NCI-H526 treated with DMSO at 0.1 percent for 48 hours (cell line): ENCODE results near the gene SERPINA1.

Source experiments
- DNase-seq: peaks from one replicate; lab custom pipeline; 2025; lab: John Stamatoyannopoulos, UW

The SERPINA1 gene

DNA sequence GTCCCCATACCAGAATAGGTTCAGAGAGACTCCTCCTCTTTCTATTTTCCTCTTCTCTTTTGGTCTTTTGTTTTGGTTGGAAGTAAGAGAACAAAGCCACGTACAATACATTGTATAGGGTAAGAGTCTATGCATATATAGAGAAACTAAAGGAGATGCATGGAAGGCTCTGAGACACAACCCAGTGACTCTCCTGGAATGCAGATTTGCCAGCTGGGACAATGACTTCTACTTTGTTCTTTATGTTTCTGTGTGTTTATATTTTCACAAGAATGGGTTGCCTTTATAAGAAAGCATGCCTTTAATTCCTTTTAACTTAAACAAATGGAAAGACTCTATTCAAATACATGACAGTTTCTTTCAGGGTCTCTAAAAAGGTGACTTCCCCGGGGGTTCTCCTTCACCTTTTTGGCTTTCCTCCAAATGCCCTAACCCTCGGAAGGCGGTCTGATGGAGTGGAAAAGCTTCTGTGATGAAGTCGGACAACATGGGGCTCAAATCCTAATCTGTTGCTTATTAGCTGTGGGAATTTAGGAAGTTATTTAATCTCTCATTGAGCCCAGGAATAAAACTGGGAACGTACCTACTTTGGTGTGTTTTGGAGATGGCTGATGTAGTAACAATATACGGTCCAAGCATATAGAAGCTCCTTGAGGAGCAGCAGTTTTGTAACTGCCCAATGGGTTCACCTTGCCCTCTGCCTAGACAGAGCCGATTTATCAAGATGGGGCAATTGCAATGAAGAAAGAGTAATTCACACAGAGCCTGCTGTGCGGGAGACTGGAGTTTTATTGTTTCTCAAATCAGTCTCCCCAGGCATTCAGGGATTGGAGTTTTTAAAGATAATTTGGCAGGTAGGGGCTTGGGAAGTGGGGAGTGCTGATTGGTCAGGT lies 9.1 kb upstream of the SERPINA1 start:
- DNase-seq, result no peak

DNA sequence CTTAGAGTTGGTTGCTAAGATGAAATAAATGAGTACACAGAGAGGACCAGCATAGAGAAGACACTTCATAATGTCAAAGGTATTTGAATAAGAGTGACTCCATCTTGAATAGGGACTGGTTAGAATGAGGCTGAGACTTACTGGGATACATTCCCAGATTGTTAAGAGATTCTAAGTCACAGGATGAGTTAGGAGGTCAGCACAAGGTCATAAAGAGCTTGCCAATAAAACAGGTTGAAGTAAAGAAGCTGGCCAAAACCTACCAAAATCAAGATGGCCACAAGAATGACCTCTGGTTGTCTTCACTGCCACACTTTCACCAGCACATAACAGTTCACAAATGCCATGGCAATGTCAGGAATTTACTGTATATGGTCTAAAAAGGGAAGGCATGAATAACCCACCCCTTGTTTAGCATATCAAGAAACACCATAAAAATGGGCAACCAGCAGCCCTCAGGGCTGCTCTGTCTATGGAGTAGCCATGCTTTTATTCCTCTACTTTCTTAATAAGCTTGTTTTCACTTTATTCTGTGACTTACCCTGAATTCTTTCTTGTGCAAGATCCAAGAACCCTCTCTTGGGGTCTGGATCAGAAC lies 8.3 kb upstream of the SERPINA1 start:
- DNase-seq, result no peak

DNA sequence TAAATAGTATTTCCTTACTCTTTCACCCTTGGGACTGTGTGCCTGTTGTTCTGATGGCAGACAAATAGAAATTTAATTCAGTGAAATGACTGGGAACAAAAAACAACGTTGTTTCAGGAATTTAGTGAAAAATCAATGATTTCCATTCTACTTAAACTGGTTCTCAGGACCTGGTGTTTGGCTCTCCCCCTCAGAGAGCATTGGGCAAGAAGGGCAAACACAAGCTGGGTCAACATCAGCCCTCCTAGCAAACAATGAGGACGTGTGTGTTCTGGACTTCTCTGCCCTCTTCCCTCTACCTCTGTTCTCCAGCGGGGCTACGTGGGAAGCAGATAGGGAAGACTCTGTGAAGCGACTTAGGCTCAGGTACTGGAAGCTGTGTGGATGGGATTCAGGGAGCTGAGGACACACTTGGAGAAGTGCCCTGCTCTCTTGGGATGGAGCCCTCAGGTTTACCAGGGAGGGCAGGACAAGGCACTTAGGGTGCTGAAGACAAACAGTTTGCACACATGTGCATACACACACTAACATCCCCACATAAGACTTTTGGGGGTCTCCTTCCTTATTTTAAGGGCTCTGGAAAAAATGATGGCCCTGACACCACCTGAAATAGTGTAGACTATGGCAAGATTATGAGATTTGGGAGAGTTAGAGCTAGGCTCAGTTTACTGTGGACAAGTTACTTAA lies 7.6 kb upstream of the SERPINA1 start:
- no peak for DNase-seq

DNA sequence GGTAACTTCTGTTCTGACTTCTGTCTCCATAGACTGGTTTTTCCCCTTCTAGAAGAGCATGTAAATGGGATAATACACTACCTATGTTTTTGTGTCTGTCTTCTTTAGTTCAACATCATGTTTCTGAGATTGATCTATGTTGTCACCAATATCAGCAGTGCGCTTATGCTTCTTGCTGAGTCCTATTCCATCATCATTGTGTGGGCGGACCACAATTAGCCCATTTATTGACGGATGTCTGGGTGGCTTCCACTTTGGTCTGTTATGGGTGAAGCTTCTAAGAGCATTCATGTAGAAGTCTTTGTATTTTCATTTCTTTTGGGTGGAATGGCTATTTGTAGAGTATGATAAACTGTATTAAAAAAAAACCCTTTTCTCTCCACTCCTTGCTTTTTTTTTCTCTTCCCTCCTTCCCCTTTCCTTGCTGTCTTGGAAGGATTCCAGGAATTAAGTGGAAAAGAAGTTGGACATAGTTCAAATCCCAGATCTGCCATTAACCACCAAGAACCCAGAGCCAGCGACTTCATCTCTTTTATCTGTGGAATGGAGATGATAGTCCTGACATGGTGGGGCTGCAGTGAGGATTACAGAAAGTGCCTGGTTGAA lies 7.0 kb upstream of the SERPINA1 start:
- no peak for DNase-seq

DNA sequence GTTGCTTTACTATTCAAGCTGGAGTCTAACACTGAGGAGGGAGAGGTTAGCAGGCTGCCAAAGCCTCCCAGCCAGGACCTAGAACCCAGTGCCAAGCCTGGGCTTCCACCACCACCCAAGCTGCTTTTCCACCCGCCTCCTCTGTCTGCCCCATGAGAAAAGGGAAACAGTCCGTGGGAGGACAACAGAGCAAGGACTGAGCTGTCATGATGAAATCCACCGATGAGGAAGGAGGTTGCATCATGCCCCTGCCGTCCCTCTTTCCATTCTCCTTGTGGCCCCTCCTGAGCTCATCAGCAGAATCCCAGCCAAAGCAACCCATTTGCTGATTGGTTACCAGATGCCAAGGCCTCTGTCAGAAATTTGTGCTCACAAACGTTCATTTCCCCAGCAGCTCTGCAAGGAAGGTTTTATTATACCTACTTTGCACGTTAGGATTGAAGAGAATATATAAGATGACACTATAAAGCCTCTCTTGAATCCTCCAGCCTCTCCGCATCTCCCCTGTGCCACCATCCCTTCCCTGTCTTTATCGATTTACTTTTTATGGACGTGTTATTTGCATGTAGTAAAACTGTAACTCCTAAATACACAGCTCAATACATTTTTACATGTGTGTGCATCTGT lies 6.3 kb upstream of the SERPINA1 start:
- DNase-seq, result peak; percentile 58

DNA sequence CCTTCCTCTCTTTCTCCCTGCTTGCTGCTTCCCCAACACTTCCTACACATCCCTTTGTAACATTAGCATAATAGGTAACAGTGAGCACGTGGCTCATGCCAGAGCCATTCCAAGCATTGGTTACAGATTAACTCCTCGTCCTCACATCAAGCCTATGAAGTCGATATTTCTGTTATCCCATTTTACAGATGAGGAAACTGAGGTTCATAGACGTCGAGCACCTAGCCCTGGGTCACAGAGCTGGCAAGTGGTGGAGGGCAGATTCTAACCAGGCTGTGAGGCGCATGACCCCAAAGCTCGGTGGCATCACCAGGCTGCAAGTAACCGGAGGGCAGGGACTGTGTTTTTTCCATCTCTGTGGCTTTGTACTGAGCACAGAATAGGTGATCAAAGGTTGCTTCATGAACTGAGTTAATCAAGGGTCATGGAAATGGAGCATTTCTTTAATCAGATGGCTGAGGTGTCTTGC lies 5.7 kb upstream of the SERPINA1 start:
- DNase-seq, result no peak

DNA sequence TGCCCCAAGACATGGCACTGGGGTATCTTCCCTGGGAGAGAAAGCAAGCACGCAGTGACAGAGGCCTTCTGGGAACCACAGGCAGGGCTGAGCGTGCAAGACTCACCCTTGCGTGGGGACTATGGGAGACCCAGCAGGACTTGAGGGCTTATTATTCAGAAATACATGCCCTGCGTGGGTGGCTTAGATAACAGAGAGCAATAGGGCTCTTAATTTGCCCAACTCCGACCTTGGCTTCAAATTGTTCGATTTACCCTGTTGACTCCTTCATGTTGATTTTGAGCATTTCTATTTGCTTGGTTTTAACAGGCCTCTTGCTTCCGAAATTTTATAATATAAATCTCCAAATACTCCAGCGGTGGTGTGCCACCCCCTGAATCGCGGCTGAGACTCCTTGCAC lies 5.1 kb upstream of the SERPINA1 start:
- DNase-seq, result no peak

DNA sequence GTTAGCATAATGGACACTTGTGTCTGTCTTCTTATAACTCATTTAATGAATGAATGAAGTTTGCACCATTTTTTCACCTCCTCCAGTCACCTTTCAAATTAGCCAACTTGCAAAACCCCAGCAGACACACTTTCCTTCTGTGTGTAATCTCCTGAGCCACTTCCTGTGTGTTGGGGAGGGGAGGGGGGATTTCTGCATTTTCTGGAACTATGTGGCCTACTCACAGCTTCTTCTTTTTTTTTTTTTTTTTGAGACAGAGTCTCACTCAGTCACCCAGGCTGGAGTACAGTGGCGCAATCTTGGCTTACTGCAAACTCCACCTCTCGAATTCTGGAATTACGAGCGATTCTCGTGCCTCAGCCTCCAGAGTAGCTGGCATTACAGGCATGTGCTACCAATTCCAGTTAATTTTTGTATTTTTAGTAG lies 4.1 kb upstream of the SERPINA1 start:
- DNase-seq, result no peak

DNA sequence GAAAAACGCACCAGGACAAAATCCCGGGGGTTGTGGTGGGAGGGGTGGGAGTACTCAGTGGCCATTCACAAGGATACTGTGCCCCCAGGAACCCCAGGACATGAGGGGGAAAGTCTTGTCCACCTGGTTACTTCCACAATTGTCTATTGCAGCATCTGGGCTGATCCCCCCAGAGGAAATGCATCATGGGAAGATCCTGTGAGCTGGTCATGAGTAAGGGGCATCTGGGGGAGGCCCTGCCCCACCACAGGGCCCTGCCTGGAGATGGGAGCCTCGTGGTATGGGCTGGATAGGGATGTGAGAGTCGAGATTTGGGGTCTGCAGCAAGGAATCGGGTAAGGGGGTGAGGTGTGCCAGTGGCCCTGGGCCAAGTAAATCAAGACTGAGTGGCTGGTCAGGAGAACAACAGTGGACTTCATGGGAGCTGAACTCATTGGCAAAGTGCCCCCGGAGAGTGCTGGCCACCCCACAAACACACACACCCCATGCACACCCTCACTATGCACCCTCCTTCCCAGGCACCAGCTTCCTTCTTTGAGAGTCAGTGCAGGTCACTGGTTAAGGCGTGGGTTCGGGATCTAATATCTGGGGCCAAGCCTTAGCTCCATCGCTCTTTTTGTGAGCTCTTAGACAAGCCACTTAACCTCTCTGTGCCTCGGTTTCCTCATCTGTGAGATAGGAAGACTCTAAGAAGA lies 3.0 kb upstream of the SERPINA1 start:
- DNase-seq, result no peak

DNA sequence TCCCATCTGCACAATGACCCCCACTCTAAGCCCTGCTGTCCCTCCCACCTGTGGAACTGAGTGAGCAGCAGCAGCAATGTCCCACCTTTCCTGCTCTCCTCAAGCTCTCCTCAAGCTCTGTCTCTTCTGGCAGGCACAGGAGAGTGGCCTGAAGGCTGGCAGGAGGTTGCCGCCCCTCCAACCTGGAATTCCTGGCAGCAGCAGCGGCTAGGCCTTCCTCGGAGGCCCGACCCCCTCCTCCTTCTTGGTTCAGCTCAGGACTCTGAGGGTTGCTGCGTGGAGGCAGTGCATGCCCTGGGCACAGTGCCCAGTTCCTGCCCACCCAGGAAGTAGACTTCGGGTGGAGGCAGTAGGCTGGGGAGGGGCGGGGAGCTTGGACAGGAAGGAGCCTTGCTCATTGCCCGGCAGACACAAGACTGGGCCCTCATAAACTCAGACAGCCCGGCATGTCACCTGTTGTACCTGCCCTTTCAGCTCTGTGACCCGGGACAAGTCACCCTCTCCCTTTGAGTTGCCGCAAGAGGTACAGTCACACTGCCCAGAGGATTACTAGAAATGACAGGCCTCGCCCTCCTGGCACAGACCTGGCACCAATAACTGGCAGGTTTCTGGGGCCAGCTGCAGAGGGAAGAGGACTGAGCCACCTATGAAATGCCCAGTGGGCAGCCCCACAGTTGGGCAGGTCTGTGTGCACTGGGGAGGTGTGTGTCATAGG lies 2.1 kb upstream of the SERPINA1 start:
- no peak for DNase-seq

DNA sequence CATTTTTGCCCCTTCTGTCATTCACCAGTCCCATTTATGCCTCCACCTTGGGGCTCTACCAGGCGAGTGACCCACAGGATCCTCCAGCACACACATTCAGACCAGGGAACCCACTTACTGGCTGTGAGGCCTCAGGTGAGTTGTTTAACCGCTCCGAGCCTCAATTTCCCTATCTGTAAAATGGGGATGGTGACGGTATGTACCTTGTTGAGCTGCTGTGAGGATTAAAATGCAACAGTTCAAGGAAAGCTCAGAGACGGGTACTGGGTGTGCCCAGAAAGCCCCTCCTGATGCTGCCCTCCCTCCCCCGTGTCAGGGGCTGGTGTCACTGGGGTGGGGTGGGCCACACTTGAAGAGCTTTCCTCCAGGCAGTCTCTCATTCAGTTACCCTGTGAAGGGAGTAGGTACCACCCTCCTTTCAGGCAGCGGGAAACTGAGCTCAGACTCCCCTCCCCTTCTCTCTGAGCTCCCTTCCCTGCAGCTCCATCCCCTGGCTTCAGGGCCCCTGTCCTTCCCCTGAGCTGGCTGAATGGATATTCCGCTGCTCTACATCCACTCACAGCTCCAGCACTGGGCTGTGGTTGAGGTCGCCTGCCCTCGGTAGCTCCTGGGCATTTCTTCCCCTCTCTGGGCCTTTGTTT lies 1.4 kb upstream of the SERPINA1 start:
- no peak for DNase-seq

DNA sequence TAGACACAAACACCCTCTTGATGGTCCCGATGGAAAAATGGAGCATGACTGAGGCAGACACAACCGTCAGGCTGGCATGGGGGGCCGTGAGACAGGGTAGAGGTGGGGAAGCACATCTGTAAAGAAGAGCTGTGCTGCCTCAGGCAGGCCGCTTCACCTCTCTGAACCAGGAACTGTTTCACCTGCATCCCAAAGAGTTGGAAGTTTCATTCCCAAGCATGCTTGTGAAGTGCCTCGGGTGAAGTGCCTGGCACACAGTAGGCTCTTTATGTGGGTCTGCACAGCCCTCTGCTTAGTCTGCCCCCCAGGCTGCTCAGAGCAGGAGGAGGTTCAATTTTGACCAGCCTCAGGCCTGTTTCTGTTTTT lies 685 bp upstream of the SERPINA1 start:
- DNase-seq, result no peak

DNA sequence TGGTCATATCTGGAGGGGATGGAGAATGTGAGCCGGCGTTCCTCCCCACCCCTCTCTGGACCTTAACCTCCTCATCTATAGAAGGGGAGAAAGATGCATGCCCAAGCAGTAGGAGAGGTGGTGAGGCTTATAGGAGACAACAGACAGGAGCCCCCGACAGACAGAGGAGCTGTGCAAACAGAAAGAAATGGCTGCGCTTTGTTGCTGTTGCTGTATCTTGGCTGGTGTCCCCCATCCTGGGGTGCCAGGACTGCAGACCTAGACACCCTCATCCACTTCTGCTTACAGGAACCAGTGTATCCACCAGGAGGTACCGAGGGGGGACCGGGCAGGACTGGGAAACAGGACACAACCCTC lies 397 bp downstream of the SERPINA1 start:
- DNase-seq, result no peak

DNA sequence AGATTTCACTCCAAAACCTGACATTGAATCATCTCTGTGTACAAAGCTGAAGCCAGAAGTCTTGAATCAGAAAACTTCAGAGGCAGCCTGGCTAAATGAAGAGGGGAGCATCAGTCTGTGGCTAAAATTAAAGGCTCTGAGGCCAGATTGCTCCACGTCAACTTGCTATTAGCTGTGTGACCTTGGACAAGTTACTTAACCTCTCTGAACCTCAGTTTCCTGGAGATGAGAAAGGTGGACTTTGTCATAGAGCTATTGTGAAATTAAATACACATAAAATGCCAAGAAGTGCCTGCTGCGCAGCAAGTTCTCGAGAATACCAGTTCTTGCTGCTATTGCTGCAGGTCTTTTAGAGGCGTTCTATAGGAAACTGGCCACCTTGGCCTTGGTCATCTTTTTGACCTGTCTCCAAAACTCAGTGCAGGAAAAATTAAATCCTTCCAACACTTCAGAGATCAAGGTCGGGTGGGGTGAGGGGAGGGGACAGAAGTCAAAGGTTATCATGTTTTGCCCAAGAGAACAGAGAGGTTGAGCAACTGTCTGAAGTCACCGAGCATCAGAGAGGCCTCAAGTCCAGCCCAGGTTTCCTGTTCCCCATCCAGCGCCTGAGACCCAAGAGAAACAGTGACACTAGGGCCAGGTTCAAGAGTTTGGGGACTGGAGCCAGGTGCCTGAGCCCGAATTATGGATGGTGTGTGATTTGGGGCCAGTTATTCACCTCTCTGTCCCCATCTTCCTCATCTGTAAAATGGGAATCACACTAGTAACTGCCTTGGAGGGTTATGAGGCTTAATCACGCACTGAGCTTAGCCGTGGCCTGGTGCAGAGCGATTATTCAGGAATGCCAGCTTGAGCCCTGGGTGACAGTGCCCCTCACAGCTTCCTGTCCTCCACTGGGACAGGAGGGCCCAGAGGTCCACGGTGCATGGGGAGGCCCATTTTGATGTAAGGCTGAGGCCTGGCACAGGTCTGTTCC lies 1.1 kb downstream of the SERPINA1 start:
- no peak for DNase-seq

DNA sequence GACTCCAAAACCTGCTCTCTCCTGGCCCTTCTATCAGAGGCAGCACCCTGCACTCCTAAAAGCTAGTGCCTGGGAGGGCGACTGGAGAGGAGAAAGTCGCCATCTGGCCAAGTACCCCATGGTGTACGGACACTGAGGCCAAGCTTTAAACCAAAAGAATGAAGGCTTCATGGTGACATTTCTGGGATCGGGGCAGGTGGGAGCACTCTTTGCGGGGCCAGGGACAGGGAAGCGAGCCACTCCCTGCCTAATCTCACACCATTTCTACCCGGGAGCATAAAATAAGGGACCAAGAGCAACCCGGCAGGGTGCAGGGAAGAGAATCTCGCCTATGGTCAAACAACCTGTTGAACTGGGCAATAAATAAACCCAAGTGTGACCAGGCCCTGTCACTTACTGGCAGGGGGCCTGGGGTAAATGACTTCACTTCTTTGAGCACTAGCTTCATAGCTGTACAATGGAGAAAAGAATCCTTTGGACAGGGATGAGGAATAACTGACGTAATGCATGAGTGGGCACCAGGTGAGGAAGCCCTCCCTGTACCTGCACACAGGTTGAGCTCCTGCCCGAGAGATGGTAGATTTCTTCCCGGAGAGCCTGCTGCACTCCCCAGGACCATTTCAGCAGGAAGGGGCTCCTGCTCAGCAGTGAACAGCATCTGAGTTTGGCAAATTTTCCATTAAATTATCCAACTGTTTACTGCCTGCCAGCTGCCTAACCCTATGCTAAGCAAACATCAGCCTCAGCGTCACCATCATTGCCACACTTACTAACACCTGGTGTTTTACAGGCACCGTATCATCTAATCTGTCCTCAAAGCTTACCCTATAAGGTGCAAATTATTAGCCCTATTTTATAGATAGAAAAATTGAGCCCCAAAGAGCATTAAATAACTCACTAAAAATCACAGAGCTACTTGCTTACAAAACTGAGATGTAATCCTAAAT lies 2.0 kb downstream of the SERPINA1 start:
- peak; percentile 31 for DNase-seq

DNA sequence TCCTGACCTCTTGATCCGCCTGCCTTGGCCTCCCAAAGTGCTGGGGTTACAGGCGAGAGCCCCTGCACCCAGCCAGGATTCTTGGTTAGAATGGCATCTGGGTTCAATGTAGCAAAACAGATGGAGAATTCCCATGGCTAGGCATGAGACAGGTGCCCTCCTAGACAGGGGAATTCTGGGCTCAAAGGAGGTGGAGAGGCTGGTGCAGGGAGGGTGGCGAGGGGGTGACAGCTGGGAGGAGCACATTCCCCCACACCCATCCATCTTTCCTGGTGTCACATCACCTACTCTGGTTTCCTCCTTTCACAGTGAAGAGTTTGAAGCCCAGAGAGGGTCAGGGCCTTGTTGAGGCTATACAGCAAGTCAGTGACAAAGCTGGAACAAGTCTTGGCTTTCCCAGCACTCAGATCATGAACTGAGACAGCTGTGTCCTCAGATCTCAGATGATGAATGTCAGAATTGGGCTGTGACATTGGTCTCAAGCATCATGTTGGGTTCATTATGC lies 2.8 kb downstream of the SERPINA1 start:
- DNase-seq, result no peak

DNA sequence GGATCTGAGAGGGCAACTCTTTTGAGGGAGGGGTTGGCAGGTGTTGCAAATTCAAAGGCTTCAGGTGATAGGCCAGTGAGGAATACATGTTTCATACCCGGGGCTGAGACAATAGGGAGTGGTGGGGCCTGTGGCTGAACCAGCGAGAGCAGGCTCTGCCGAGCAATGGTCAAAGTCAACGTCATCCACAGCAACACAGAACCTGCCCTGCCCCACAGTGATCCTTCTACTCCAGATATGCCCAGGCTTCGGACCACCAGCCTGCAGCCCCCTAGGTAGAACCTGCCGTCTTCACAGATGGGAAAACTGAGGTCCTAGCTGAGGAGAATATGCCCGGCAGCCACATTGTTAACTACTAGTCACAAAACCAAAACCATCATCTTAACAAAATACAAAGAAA lies 4.1 kb downstream of the SERPINA1 start:
- DNase-seq, result no peak

DNA sequence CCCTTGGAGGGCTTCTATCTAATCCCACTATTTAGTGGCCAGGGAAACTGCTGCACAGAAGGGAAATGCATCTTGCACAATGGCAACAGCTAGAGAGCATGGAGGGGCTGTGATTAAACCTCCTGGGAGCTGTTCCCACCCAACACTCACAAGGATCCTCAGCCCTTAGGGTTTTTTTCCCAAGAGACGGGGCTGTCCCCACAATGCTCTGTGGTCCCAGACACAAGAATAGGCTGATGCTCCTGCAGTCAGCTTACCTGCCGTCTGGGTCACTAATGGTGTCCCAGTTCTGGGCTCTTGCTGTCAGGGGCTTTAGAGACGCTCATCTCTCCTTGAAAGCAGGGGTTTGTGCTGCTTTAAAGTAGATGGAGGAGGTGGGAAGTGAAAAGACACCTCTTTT lies 4.6 kb downstream of the SERPINA1 start:
- no peak for DNase-seq
